Thyroid gland (tissue), 4 donors: ENCODE measurements around the gene GIPC1. TPM values are rescaled to one million over a fixed set of nuclear protein-coding genes. Genes with fewer than 3 reads are reported as not detected.

Source experiments
- DNase-seq, 2 donors: peaks; one replicate each; pipeline ENCODE4 v3.0.0-alpha.2; 2019
- H3K27ac ChIP-seq, 3 donors: fragments of 200-600 bp; sonication (generic); 1 replicate in 2 of 3; 2 replicates in 1 of 3; pipeline ENCODE4 v1.5.1; 2016 to 2019; ENCODE audit warnings: mild to moderate bottlenecking in 1 of 3, moderate library complexity in 1 of 3
- H3K27me3 ChIP-seq: fragments of 200-600 bp; sonication (generic); one replicate; pipeline ENCODE4 v1.5.1; 2019
- H3K36me3 ChIP-seq, 2 donors: fragments of 200-600 bp; sonication (generic); one replicate each; pipeline ENCODE4 v1.5.1; 2016 to 2019
- H3K4me1 ChIP-seq, 2 donors: fragments of 200-600 bp; sonication (generic); one replicate each; pipeline ENCODE4 v1.5.1; 2017 to 2019
- H3K4me3 ChIP-seq, 3 donors: fragments of 200-600 bp; sonication (generic); replicated peaks in 1 of 3; 1 replicate in 2 of 3; 2 replicates in 1 of 3; pipeline ENCODE4 v1.5.1; 2016; ENCODE audit warnings: mild to moderate bottlenecking in 1 of 3
- H3K9me3 ChIP-seq: fragments of 200-600 bp; sonication (generic); one replicate; pipeline ENCODE4 v1.5.1; 2017
- CTCF ChIP-seq, 6 experiments: fragments of 200-600 bp in 3 of 6; fragments of 450-650 bp in 3 of 6; sonication (generic) in 3 of 6; IDR thresholded peaks; one replicate each; pipeline ENCODE4 v1.5.1; 2016 to 2019; ENCODE audit warnings: antibody characterized with exemption in 6 of 6, mild to moderate bottlenecking in 2 of 6, inconsistent platforms in 1 of 6, moderate library complexity in 1 of 6
- POLR2A ChIP-seq, 2 donors: fragments of 450-650 bp; IDR thresholded peaks; one replicate each; pipeline ENCODE4 v1.6.1; 2017; ENCODE audit warnings: antibody characterized with exemption in 2 of 2, mild to moderate bottlenecking in 2 of 2, moderate library complexity in 1 of 2
- WGBS, 2 donors: methylation state at CpG; one replicate each; pipeline ENCODE4 v1.1.5; 2017; 5-methylcytosine and 5-hydroxymethylcytosine counted together
- intact Hi-C: fragments of 100-400 bp; cut with DNase I; formaldehyde crosslinking; loops from one replicate; pipeline ENCODE4 v1.15.1; 2023
- total RNA-seq, 4 donors: library from RNA; depleted of rRNA; stranded (reverse); fragments of >200 nt; gene quantifications; one replicate each; pipeline ENCODE4 v1.2.3, GENCODE V29; 2016

Gene GIPC1
- total RNA-seq, 4 donors from 2014 or later = 34.7 to 93.7 (median 55.4) TPM

- Histone ChIP-seq H3K9me3 (no peaks in the 10 kb centered on the region), H3K4me1 (peaks cover 0 to 6% of the 10 kb centered on the region in 2 donors), H3K27ac (no peak overlapping the region), H3K4me3 (no peak overlapping the region), H3K36me3 (no peaks in the 10 kb centered on the region), H3K27me3 (no peaks in the 10 kb centered on the region)
- TF ChIP-seq CTCF (IDR thresholded peaks at IDR 0.05) (no peak), POLR2A (IDR thresholded peaks at IDR 0.05) (no peak)
- 81 to 82% methylated on average over 4 of the region's 4 CpGs for WGBS, 2 donors
- no peak for DNase-seq
- intact Hi-C loops = no loop called here
These were observed 30.5 kb upstream of the GIPC1 start for GRCh38 chr19:14526423-14526822.

- Histone ChIP-seq H3K27me3 (no peaks in the 10 kb centered on the region), H3K4me3 (no peak overlapping the region), H3K27ac (no peak overlapping the region), H3K36me3 (no peaks in the 10 kb centered on the region), H3K4me1 (peaks cover 0 to 4% of the 10 kb centered on the region in 2 donors), H3K9me3 (no peaks in the 10 kb centered on the region)
- DNase-seq = no peak
- TF ChIP-seq POLR2A (IDR thresholded peaks at IDR 0.05) (no peak), CTCF (IDR thresholded peaks at IDR 0.05) (no peak)
- intact Hi-C loops = no loop called here
- 64 to 66% methylated on average over 6 of the region's 6 CpGs for WGBS, 2 donors
These were observed 29.8 kb upstream of the GIPC1 start for GRCh38 chr19:14525729-14526128.

- Histone ChIP-seq H3K4me3 (no peak overlapping the region), H3K9me3 (no peaks in the 10 kb centered on the region), H3K36me3 (peaks cover 9 to 11% of the 10 kb centered on the region in 2 donors), H3K4me1 (peaks cover 18 to 26% of the 10 kb centered on the region in 2 donors), H3K27ac (no peak overlapping the region), H3K27me3 (no peaks in the 10 kb centered on the region)
- no peak for TF ChIP-seq CTCF (IDR thresholded peaks at IDR 0.05)
- TF ChIP-seq POLR2A (IDR thresholded peaks at IDR 0.05) = no peak
- DNase-seq = no peak
- 93 to 95% methylated on average over 4 of the region's 4 CpGs for WGBS, 2 donors
- intact Hi-C loops = no loop called here
These were observed 24.6 kb upstream of the GIPC1 start for GRCh38 chr19:14520543-14520942.

- Histone ChIP-seq H3K4me3 (no peak overlapping the region), H3K9me3 (no peaks in the 10 kb centered on the region), H3K27me3 (no peaks in the 10 kb centered on the region), H3K27ac (peak overlapping the region in 2 of 3 donors; percentile 91 to 100), H3K4me1 (peaks cover 19 to 32% of the 10 kb centered on the region in 2 donors), H3K36me3 (peaks cover 15 to 17% of the 10 kb centered on the region in 2 donors)
- intact Hi-C loops = no loop called here
- WGBS, 2 donors = 52 to 73% methylated on average over 2 of the region's 2 CpGs
- DNase-seq = no peak
- TF ChIP-seq CTCF (IDR thresholded peaks at IDR 0.05) (no peak), POLR2A (IDR thresholded peaks at IDR 0.05) (no peak)
These were observed 24.0 kb upstream of the GIPC1 start for GRCh38 chr19:14519860-14520407.

GRCh38 chr19:14519245-14519859 lies 23.4 kb upstream of the GIPC1 start:
- TF ChIP-seq POLR2A (IDR thresholded peaks at IDR 0.05) (no peak), CTCF (IDR thresholded peaks at IDR 0.05) (no peak)
- intact Hi-C loops = no loop called here
- Histone ChIP-seq H3K4me1 (peaks cover 19 to 34% of the 10 kb centered on the region in 2 donors), H3K4me3 (no peak overlapping the region), H3K36me3 (peaks cover 17 to 21% of the 10 kb centered on the region in 2 donors), H3K27me3 (no peaks in the 10 kb centered on the region), H3K9me3 (no peaks in the 10 kb centered on the region), H3K27ac (peak overlapping the region; percentile 90 to 100 (median 91))
- DNase-seq = no peak
- WGBS, 2 donors = 92 to 93% methylated on average over 22 of the region's 22 CpGs
